GM12891 (cell line): ENCODE results near the gene BAZ2A.
"Not testable (repeated sequence)": the region's sequence is repeated elsewhere in the genome, so short reads cannot be mapped to it uniquely, and the experiment has no call there.

Source experiments
- DNase-seq: peaks from one replicate; pipeline ENCODE4 v3.0.0; 2011; ENCODE audit warnings: low spot score; ENCODE audit not compliant: insufficient read length
- FAIRE-seq: peaks from 2 replicates; lab custom pipeline; 2011; peaks lifted over from hg19 to GRCh38; lab: Jason Lieb, UNC
- PAX5 ChIP-seq: IDR thresholded peaks from 2 replicates; pipeline ENCODE4 v1.6.1; 2011; ENCODE audit warnings: low read length, moderate library complexity, mild to moderate bottlenecking; ENCODE audit not compliant: insufficient read depth, severe bottlenecking
- POLR2A ChIP-seq: IDR thresholded peaks from 2 replicates; pipeline ENCODE4 v1.6.1; 2011; ENCODE audit warnings: low read depth, low read length, control low read depth
- POLR2AphosphoS5 ChIP-seq: IDR thresholded peaks from 2 replicates; pipeline ENCODE4 v1.6.1; 2011; ENCODE audit warnings: low read depth, low read length, control low read depth
- POU2F2 ChIP-seq: IDR thresholded peaks from 2 replicates; pipeline ENCODE4 v1.6.1; 2011; ENCODE audit warnings: low read depth, mild to moderate bottlenecking, control low read depth, low read length, moderate library complexity
- SPI1 ChIP-seq: IDR thresholded peaks from 2 replicates; pipeline ENCODE4 v1.6.1; 2011; ENCODE audit warnings: low read depth, low read length, control low read depth
- TAF1 ChIP-seq: IDR thresholded peaks from 2 replicates; pipeline ENCODE4 v1.6.1; 2011; ENCODE audit warnings: low read depth, low read length, control low read depth

BAZ2A gene

GRCh38 chr12:56596815-56597214, 33.3 kb downstream of the BAZ2A start:
- no peak for FAIRE-seq
- TF ChIP-seq SPI1 (no peak), PAX5 (no peak), TAF1 (no peak), POU2F2 (no peak), POLR2AphosphoS5 (no peak), POLR2A (no peak)

GRCh38 chr12:56593909-56594621, 36.1 kb downstream of the BAZ2A start:
- DNase-seq: peak; percentile 55
- peak; percentile 62 for FAIRE-seq
- TF ChIP-seq POLR2AphosphoS5 (peak; percentile 15; the same call in 1 of the 2 replicates), POU2F2 (no peak)

More at GRCh38 chr12:56596815-56597214, 33.3 kb downstream of the BAZ2A start:
- no peak for DNase-seq

GRCh38 chr12:56591961-56592360, 38.2 kb downstream of the BAZ2A start:
- DNase-seq (no peak), FAIRE-seq (no peak)
- no peak for TF ChIP-seq POLR2A
- no peak for TF ChIP-seq POLR2AphosphoS5
- TF ChIP-seq SPI1: no peak
- no peak for TF ChIP-seq TAF1
- no peak for TF ChIP-seq POU2F2
- TF ChIP-seq PAX5: no peak

- TF ChIP-seq POLR2A: no peak
- TF ChIP-seq TAF1: no peak
- no peak for TF ChIP-seq SPI1
- no peak for TF ChIP-seq PAX5
- no peak for TF ChIP-seq POU2F2
- TF ChIP-seq POLR2AphosphoS5: no peak
- DNase-seq: no peak
- FAIRE-seq: no peak
Measured at GRCh38 chr12:56591126-56591525, 39.0 kb downstream of the BAZ2A start.

- no peak for DNase-seq
- no peak for TF ChIP-seq POU2F2
- TF ChIP-seq POLR2AphosphoS5: no peak
- TF ChIP-seq TAF1: no peak
- no peak for TF ChIP-seq PAX5
- no peak for TF ChIP-seq SPI1
- TF ChIP-seq POLR2A: no peak
- FAIRE-seq: peak; percentile 88
Measured at GRCh38 chr12:56590237-56590830, 39.8 kb downstream of the BAZ2A start.

GRCh38 chr12:56589783-56590182, 40.3 kb downstream of the BAZ2A start:
- FAIRE-seq (no peak), DNase-seq (no peak)
- TF ChIP-seq TAF1 (no peak), POLR2A (no peak), PAX5 (no peak), SPI1 (no peak)

- FAIRE-seq (no peak), DNase-seq (no peak)
- no peak for TF ChIP-seq PAX5
- TF ChIP-seq SPI1: no peak
- no peak for TF ChIP-seq POLR2A
- TF ChIP-seq POLR2AphosphoS5: no peak
- TF ChIP-seq TAF1: no peak
Measured at GRCh38 chr12:56585098-56585497, 45.0 kb downstream of the BAZ2A start.

- TF ChIP-seq POU2F2: no peak
- TF ChIP-seq POLR2A: no peak
- no peak for TF ChIP-seq TAF1
- no peak for TF ChIP-seq PAX5
- no peak for TF ChIP-seq SPI1
- no peak for TF ChIP-seq POLR2AphosphoS5
- DNase-seq (no peak), FAIRE-seq (peak; percentile 68)
Measured at GRCh38 chr12:56581418-56582145, 48.5 kb downstream of the BAZ2A start.

- DNase-seq (no peak), FAIRE-seq (no peak)
- TF ChIP-seq PAX5 (no peak), TAF1 (no peak), POLR2AphosphoS5 (no peak), POLR2A (no peak), POU2F2 (no peak), SPI1 (no peak)
Measured at GRCh38 chr12:56578983-56579546, 51.1 kb downstream of the BAZ2A start.

- not testable (repeated sequence) for DNase-seq, FAIRE-seq
Measured at GRCh38 chr12:56577248-56577647, 52.9 kb downstream of the BAZ2A start.

- FAIRE-seq (no peak), DNase-seq (no peak)
- TF ChIP-seq POLR2A: no peak
- no peak for TF ChIP-seq POU2F2
- TF ChIP-seq TAF1: no peak
- no peak for TF ChIP-seq PAX5
- no peak for TF ChIP-seq POLR2AphosphoS5
- no peak for TF ChIP-seq SPI1
Measured at GRCh38 chr12:56574210-56574609, 55.9 kb downstream of the BAZ2A start.
